AML-193 (cell line): ENCODE data around the gene GPR183.
A peak's percentile ranks its signal among the peaks of the same experiment; 100 is the strongest.

Experiments
- DNase-seq, 2 experiments: peaks; one replicate each; lab custom pipeline; 2025; lab: John Stamatoyannopoulos, UW

The GPR183 gene

GRCh38 chr13:99312493-99312883, 5.3 kb upstream of the GPR183 start:
- peak; percentile 100 for DNase-seq

GRCh38 chr13:99311748-99312492, 4.7 kb upstream of the GPR183 start:
- no peak for DNase-seq

- no peak for DNase-seq
Observed at GRCh38 chr13:99311137-99311536, 3.9 kb upstream of the GPR183 start.

- peak; percentile 68 to 78 for DNase-seq
Observed at GRCh38 chr13:99310382-99311031, 3.3 kb upstream of the GPR183 start.

GRCh38 chr13:99308471-99309087, 1.4 kb upstream of the GPR183 start:
- no peak for DNase-seq

- DNase-seq, result peak in 1 of 2 experiments; percentile 7
Observed at GRCh38 chr13:99307648-99308339, 595 bp upstream of the GPR183 start.

- DNase-seq, result no peak
Observed at GRCh38 chr13:99305566-99305965, 1.6 kb downstream of the GPR183 start.

GRCh38 chr13:99305158-99305557, 2.0 kb downstream of the GPR183 start:
- no peak for DNase-seq

GRCh38 chr13:99304541-99304940, 2.7 kb downstream of the GPR183 start:
- no peak for DNase-seq

GRCh38 chr13:99303863-99304521, 3.2 kb downstream of the GPR183 start:
- no peak for DNase-seq

GRCh38 chr13:99302637-99303505, 4.3 kb downstream of the GPR183 start:
- no peak for DNase-seq

GRCh38 chr13:99301913-99302636, 5.1 kb downstream of the GPR183 start:
- peak in 1 of 2 experiments; percentile 16 for DNase-seq

GRCh38 chr13:99301056-99301838, 6.0 kb downstream of the GPR183 start:
- DNase-seq, result no peak

GRCh38 chr13:99299920-99300341, 7.3 kb downstream of the GPR183 start:
- no peak for DNase-seq

GRCh38 chr13:99299256-99299919, 7.8 kb downstream of the GPR183 start:
- no peak for DNase-seq

GRCh38 chr13:99298056-99298455, 9.1 kb downstream of the GPR183 start:
- DNase-seq, result no peak

GRCh38 chr13:99297331-99297730, 9.9 kb downstream of the GPR183 start:
- DNase-seq, result no peak

GRCh38 chr13:99296398-99296797, 10.8 kb downstream of the GPR183 start:
- DNase-seq, result no peak
